NCI-H2081 treated with DMSO at 0.1 percent for 48 hours (cell line): ENCODE measurements around the gene TSPAN13.
A peak's percentile ranks its signal among the peaks of the same experiment; 100 is the strongest.

Source experiments
- DNase-seq: peaks from one replicate; lab custom pipeline; 2025; lab: John Stamatoyannopoulos, UW

TSPAN13 gene

DNA sequence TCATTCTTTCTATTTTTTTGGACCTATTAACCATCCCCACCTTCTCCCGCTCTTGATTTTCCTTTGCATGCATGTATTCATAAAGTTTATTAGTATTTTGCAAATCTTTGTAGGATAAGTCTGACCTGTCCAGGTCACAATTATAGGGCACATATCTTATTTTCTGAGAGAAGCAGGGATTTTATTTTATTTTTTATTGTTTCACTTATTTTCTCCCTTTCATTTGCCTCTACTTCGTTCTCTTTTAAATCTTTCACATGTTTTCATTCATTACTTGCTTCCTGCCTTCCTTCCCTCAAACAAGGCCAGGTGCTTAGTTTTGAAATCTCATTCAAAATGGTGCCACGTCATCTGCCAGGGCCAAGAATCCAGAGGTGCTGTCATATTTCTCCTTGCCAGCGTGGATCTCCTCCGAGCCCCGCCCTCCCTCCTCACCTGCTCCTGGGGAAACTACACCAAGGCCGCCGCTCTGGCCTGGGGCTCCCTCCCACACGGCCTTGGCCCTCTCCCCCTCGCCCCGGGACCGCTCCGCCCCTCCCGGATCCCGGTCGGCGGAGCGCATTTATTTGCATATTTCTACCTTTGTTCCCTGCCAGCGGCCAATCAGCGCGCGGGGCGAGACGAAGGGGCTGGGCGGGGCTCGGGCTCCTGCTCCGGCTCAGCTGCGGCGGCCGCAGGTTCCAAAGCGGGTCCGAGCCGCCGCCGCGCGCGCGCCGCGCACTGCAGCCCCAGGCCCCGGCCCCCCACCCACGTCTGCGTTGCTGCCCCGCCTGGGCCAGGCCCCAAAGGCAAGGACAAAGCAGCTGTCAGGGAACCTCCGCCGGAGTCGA lies at the start of gene TSPAN13:
Gene TSPAN13, plus strand, starts transcription at position 654 of the 830 bp plus-strand sequence. CDS start 213 bp downstream, outside the sequence.
- peak; percentile 89 for DNase-seq

DNA sequence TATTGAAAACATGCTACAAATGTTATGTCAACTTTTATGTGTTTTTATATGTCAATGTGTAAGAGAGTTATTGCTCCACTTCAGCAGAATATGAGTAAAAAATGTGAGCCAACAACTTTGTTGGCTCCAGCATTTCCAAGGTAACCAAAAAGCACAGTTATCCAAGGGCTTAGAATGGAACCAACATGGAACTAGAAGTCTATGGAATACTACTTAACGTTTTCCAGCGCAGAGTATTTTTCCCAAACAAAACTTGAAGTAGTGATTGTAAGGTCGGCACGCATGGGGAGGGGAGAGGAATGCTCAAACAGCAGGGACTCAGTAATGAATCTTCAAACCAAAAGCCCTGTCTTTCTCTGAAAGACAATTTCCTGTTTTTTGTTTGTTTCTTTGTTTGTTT lies 45.0 kb upstream of the TSPAN13 start:
- DNase-seq, result no peak

DNA sequence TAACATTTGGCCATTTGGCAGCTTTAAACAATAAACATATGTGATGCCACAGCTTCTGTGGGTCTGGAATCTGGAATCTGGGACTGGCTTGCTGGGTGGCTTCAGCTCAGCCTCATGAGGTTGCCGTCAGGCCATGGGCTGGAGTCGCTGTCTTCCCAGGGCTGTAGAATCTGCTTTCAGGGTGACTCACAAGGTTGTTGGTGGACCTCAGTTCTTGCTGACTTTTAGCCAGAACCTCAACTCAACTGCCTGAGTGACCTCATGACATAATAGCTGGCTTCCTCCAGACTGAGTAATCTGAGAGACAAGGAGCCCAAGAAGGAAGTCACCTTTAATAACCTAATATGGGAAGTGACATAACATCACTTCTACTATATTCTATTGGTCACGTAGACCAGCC lies 44.6 kb upstream of the TSPAN13 start:
- DNase-seq, result no peak

DNA sequence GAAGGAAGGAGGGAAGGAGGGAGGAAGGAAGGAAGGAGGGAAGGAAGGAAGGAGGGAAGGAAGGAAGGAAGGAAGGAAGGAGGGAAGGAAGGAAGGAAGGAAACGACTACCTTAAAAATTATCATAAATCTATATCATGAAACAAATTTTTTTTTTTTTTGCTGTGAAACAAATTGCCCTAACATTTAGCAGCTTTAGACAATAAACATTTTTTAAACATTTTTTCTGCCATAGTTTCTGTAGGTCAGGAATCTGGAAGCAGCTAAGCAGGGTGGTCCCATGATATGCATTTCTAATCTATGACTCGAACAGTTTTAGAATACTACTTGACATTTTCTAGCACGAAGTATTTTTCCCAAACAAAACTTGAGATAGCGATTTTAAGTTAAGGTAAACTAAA lies 42.9 kb upstream of the TSPAN13 start:
- DNase-seq, result no peak

DNA sequence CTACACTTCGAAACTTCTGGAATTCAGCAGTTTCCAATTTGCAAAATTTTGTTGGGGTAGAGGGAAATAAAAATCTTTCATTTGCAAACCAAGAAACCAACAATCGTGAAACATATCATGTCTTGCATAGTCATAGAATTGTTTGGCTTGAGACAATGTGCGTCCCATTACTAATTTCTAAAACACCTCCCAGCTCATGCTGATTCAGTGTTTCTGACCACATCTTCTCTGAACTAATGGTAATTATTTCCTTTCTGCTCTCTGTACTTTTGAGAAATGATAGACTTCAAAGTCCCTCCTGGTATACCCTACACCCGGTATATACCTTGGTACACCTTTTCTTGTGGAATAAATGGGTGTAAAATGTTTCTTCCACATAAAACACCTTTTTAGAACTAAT lies 41.8 kb upstream of the TSPAN13 start:
- DNase-seq, result no peak

DNA sequence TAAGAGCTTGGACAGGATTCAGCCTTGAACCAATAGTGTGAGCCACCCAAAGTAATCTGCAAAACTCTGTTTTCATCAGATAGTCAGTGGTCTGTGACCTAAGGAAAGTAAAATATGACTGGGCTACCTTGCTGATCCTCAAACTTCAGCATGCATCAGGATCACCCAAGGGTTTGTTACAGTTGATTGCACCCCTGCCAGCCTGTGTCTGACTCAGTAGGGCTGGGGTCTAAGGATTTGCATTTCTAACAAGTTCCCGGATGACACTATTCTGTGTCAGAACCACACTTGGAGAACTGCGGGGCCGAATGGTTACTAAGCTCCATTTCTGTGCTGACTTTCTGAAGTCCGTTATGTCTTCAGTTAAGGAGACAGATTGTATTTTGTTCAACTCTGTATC lies 40.6 kb upstream of the TSPAN13 start:
- DNase-seq, result no peak

DNA sequence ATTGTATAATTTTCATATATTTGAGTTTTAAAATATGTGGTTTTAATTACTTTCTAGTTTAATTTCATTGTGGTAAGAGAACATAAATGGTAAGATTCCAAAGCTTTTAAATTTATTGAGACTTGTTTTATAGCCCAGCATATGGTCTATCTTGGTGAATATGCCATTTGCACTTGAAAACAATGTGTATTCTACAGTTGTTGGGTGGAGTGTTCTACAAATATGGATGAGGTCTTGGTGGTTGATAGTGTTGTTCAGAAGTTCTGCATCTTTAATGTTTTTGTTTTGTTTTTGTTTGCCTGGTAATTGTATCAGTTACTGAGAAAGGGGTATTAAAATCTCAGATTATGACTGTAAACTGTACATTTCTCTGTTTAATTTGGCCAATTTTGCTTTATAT lies 37.6 kb upstream of the TSPAN13 start:
- DNase-seq, result no peak

DNA sequence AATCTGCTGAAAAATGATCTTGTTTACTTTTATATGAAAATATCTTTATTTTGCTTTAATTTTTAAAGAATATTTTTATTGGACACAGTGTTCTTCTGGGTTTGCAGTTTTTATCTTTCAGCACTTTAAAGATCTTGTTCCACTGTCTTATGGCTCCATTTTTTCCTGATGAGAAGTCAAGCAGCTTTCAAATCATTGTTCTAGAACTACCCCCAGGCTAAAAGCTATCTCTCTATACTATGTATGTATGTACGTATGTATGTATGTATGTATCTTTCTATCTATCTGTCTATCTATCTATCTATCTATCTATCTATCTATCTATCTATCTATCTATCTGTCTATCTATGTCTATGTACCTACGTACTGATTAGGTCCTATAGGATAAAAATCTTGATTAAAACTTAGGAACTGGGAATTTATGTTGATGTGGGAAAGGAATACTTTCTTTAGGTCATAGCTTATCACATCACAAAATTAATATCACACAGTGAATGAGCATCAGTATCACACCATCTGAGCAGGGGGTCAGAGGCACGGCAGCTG lies 35.4 kb upstream of the TSPAN13 start:
- DNase-seq, result no peak

DNA sequence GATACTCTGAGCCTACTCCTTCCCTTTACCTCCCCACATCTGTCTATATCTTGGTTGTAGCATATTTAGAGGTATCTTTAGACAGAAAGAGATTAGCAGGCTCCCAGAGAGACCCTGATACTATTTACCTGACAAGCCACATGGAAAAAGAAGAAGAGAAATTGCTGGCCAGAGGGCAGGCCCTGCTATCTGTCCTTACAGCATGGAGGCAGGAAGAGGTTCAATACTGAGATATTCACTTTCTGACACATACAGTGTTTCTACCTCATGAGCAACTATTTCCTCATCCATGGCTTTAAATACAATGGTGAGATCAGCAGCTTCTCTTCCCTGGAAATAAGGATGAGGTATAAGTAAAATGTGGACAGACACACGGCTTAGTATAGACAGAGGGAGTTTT lies 33.9 kb upstream of the TSPAN13 start:
- no peak for DNase-seq

DNA sequence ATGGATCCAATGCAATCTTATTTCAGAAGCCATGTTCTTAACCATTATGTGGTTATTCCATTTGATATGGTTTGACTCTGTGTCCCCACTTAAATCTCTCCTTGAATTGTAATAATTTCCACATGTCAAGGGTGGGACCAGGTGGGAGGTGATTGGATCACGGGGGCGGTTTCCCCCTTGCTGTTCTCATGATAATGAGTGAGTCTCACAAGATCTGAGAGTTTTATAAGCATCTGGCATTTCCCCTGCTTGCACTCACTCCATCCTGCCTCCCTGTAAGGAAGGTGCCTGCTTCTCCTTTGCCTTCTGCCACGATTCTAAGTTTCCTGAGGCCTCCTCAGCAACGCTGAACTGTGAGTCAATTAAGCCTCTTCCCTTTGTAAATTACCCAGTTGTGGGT lies 32.0 kb upstream of the TSPAN13 start:
- no peak for DNase-seq

DNA sequence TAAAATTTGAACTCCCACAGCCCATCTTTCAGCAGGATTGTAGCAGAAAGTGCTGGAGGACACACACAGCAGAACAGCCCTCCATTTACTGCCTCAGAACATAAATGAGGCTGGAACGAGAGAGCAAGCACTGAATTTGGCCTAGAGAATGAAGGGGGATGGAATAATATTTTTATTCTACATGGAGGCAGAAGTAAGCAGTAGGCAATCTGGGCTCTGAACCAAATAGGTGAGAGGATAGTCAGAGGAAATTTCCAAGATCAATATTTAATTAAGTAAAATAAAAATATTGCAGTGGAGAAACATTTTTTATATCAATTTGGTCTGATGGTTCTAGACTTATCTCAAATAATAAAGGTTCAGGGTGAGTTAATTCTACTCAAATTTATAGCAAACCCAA lies 29.2 kb upstream of the TSPAN13 start:
- DNase-seq, result no peak

DNA sequence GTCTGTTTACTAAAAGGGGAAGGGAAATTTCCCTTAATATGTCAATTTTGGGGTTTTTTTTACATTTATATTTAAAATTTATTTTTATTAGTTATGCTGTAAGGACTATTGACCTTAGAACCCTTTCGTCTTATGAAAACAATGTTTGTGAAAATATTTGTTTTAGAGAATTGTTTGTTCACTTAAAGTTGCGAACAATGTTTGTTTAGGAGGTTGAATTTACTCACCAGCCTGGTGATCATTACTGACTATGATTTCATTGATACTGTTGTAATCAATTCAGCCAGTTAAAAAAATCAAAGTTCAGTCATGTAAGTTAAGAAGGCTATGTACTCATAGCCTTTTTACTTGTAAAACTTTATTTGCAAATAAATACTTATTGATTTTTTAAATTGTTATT lies 27.4 kb upstream of the TSPAN13 start:
- DNase-seq, result no peak

DNA sequence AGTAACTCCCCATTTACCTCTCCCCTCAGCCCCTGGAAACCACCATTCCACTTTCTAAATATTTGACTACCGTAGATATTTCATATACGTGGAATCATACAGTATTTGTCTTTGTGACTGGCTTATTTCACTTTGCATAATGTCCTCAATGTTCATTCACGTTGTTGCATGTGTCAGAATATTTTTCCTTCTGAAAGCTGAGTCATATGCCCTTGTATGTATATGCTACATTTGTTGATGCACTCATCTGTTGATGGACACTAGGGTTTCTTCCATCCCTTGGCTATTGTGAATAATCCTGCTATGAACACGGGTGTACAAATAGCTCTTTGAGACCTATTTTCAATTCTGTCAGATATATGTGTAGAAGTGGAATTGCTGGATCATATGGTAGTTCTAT lies 25.8 kb upstream of the TSPAN13 start:
- no peak for DNase-seq

DNA sequence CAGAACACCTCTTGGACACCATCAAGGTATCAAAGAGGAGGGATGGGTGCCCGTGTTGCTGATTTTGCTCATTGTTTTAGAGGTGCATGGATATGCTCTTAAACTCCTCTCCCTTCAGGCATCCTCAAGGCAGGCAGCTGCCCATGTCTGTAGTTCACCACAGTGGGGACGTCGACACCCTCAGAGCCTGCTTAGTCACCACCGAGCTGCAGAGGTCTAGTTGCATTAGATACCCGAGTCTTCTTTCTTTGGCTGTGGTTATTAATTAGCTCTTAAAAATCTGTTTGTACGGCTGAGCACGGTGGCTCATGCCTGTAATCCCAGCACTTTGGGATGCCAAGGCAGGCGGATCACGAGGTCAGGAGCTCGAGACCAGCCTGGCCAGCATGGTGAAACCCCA lies 24.7 kb upstream of the TSPAN13 start:
- DNase-seq, result no peak

DNA sequence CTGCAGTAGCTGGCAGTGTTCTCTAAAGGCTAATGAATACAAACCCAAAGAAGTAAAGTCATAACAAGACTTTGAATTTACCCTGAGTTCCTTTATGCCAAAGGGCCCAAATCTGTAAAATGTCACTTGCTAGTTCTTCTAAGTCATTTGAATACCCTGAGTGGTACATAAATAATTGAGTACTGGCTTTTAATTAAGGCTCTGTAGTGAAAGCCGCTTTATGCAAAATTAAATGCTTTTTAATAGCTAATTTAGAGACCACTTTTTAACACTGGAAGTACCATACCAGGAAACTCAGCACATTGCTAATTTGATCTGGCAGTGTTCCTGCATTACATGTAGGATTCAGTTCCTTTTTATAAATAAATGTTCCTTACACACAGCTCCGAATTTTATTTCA lies 24.0 kb upstream of the TSPAN13 start:
- DNase-seq, result no peak

DNA sequence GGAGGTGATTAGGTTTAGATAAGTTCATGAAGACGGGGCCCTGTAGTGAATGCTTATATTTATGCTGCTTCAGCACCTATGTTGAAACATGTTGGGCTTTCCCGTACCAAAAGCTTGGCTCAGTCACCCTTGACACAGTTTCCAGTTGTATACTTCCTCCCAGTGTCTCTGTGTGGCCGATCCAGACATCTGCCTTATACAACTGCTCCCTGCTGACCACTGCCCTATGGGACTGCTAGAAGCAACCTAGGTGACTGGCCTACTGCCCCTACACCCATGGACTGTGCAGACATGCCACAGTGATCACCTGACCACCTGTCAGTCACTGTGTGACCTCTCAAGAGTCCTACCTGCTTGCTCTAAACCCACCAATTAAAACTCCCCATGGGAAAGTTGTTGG lies 22.6 kb upstream of the TSPAN13 start:
- DNase-seq, result no peak

DNA sequence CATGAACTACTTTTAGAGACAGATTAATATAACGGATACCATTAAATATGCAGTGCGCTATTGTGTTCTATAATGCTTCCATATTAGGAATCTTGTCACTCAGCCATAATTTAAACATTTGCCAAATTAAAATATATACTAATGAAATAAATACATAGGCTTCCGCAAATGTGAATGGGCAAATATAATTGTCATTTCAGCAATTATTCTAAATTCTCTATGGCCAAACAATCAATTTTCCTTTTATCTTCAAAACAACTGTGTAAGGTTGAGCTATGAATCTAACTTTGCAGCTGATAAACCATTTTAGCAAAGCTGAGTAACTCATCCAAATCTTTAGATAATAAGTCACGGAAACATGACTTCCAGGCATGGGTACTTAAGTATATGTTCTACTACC lies 20.7 kb upstream of the TSPAN13 start:
- DNase-seq, result no peak

DNA sequence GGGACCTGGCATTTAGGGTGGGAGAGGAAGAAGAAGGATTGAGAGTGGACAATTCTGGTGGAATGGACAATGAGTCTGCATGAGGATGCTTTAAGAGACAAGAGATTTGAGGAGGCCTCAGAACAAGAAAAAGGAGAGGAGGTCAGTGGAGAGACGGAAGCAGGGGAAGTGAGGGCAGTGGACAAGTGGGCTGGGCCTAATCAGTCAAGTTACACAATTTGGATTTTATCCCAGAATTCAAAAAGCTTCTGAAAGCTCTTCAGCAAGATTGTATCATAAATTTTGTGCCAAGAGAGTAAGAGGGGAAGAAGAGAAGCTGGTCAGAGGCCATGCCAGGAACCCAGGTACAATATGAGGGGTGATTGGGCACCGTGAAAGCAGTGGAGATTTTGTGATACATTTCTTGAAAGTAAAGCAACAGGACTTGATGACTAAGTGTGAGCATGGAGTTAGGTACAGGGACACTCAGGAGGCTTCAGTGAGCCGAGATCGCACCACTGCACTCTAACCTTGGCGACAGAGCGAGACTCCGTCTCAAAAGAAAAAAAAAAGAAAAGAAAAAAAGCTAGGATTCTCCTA lies 19.3 kb upstream of the TSPAN13 start:
- DNase-seq, result no peak

DNA sequence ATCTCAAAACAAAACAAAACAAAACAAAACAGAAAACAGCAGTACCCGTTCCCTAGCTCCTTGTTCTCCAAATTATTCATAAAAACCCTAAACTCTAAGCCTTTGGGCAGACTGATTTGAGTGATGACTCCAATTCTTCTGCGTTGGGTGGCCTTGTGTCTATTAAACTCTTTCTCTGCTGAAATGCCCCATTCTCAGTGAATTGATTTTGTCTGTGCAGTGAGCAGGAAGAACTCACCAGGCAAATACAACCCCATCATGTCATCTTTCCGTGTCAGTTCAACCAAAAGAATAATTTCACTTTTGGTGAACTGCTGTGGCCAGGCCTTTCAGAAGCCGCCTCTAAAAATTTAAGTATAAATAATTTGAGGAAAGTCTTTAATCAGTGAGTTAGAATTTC lies 18.5 kb upstream of the TSPAN13 start:
- no peak for DNase-seq

DNA sequence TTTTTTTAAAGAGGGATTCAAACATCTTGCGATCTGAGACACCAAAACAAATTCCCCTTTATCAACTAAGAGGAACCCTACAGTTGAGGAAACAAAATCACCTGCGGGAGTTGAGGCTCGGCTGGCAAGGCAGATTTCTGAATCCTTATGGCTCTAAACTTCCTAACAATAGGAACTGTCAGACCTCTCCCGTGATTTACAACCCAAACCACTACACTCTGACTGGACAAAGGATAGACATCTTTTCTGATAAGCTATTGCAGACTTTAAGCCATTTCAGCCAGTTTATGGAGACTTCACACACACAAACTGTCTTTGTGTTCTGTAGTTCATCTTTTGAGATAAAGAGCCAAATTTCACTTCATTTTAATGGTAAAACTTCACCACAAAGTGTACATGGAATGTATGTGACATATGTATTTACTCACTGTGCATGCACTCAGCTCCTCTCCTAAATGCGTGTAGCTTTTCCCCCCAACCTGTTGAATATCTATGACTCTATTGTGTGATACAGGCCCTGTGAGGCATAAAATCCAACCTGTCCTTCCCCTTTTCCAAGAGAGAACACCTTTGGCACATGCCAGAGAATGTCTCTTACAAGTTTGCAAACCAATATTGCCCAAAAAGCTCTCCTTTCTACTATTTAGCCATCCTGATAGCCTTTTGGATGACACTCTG lies 15.4 kb upstream of the TSPAN13 start:
- DNase-seq, result no peak

DNA sequence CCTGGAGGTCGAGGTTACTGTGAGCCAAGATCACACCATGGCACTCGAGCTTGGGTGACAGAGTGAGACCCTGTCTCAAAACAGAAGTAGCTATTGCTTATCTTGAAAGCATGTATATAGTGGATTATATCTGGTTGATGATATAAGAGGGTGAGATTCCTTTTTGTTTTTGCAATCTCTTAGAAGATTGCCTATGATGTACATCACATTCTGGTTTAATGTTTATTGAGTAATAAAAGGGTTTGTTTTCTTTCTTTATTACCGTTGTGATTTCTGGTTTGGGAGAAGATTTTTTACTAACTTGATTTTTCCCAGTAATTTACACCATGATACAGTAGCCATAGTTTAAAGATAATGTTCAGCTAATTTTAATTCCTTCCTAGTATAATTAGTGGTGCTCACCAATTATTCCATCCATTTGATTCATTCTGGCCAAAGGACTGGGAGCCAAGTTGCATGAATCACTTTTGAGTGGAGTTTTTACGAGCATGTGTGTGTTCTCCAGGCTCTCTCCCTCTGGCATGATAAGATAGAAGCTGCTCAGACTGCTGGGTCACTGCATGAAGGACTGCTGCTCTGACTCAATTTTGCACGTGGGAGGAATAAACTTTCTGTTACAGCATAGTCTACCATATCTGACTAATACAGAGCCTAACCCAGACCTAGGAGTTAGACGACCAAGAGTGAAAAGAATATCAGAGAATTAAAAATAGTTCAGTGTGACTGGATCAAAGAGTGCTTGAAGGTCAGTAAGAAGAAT lies 13.5 kb upstream of the TSPAN13 start:
- no peak for DNase-seq

DNA sequence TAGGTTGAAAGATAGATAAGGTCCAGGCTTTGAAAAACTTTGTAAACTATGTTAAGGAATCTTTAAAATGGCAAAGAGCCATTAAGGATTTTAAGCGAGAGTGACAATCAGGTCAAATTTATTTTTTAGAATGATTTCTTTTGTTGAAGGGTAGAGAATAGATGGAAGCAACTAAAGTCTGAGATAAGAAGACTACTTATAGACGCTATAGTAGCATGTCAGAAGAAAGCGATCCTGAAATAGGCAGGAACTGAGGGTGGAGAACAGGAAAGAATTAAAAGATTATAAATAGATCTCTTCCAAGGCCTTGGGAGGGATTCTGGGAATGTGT lies 13.0 kb upstream of the TSPAN13 start:
- DNase-seq, result no peak
